ENCODE measurements around the gene STAT3. TPM values are rescaled to one million over a fixed set of nuclear protein-coding genes. Genes with fewer than 3 reads are reported as not detected.

STAT3 gene
- total and polyA plus RNA-seq, 2 of the 13 experiments (the other 11 are each of a cell fraction or from before 2014, with no cell fraction given): 61.8 to 62.4 TPM

DNA sequence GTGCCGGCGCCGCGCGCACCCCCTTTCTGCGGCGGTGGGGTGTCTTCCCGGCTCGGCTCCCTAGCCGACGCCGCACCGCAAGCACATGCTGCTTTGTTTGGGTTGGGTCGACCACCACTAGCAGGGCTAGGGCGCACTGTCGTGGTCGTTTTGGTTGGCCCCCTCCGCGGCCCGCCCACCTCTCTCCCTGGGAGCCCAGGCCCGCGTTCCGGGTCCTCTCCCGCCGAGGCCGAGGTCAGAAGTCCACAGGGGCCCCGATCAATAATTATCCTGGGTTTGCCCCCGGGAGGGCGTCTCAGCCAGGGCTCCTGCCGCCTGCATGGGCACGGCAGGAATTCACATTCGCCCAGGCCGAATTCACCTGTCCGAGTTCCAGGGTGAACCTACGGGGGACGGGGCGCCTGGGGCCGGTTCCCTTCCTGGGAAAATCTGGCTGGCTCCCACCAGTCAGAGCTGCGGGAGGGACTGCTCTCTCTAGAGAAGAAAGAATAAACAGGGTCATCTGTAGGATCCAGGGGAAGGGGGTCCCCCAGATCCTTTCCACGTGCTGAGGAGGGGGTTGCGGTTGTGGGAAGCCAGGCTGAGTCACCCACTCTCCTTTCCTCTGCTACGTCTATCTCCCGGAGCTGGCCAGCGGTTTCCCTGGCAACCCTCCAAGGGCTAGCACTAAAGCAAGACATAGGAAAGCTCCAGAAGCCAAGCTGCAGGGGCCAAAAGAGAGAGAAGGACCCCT lies 111.5 kb downstream of the STAT3 start (continued):
- TF ChIP-seq ZNF510 (CRISPR knock-in tag; IDR thresholded peaks at IDR 0.05; ENCODE audit: low read depth) (peak; percentile 85; the same call in 1 of the 2 replicates), ZNF550 (CRISPR knock-in tag; IDR thresholded peaks at IDR 0.05; ENCODE audit: borderline replicate concordance) (no peak), FOXA3 (CRISPR knock-in tag; IDR thresholded peaks at IDR 0.05) (peak; percentile 43; the same call in 1 of the 2 replicates), SUZ12 (IDR thresholded peaks at IDR 0.05; ENCODE audit: low read depth, low read length) (no peak), GFI1 (CRISPR knock-in tag; IDR thresholded peaks at IDR 0.05; ENCODE audit: borderline replicate concordance) (peak; percentile 62; the same call in 1 of the 2 replicates), ZNF205 (CRISPR knock-in tag; IDR thresholded peaks at IDR 0.05) (no peak), TBX2 (CRISPR knock-in tag; IDR thresholded peaks at IDR 0.05; ENCODE audit: borderline replicate concordance) (peak; percentile 60), KLF13 (CRISPR knock-in tag; IDR thresholded peaks at IDR 0.05) (peak; percentile 82; the same call in 1 of the 2 replicates), JUNB (CRISPR knock-in tag; IDR thresholded peaks at IDR 0.05; ENCODE audit: borderline replicate concordance) (no peak), ZNF20 (CRISPR knock-in tag; IDR thresholded peaks at IDR 0.05) (no peak), HOXA5 (CRISPR knock-in tag; IDR thresholded peaks at IDR 0.05) (peak; percentile 96), MTA3 (CRISPR knock-in tag; IDR thresholded peaks at IDR 0.05) (no peak), SIX1 (CRISPR knock-in tag; IDR thresholded peaks at IDR 0.05; ENCODE audit: borderline replicate concordance) (no peak), TP53 (CRISPR knock-in tag; conservative IDR thresholded peaks at IDR 0.05) (0 out of 2 replicates have a peak, but pooled peaks have one; percentile 54), MIXL1 (CRISPR knock-in tag; IDR thresholded peaks at IDR 0.05) (peak; percentile 73), MED1 (CRISPR knock-in tag; IDR thresholded peaks at IDR 0.05) (peak; percentile 84), MZF1 (CRISPR knock-in tag; IDR thresholded peaks at IDR 0.05; ENCODE audit: borderline replicate concordance) (no peak), ZNF335 (CRISPR knock-in tag; IDR thresholded peaks at IDR 0.05) (no peak), ATAD3A (CRISPR knock-in tag; IDR thresholded peaks at IDR 0.05) (peak; percentile 26; the same call in 1 of the 2 replicates), ZNF24 (IDR thresholded peaks at IDR 0.05) (peak; percentile 31; the same call in 1 of the 2 replicates), ZNF549 (CRISPR knock-in tag; IDR thresholded peaks at IDR 0.05) (no peak), ZFX (CRISPR knock-in tag; IDR thresholded peaks at IDR 0.05; ENCODE audit: low read depth) (peak; percentile 90; the same call in 1 of the 2 replicates), ZNF883 (CRISPR knock-in tag; IDR thresholded peaks at IDR 0.05; ENCODE audit: not compliant biosample characterization) (no peak), ZNF251 (CRISPR knock-in tag; IDR thresholded peaks at IDR 0.05) (no peak), MXI1 (IDR thresholded peaks at IDR 0.05; ENCODE audit: borderline replicate concordance, low read depth, low read length) (no peak), ZSCAN25 (CRISPR knock-in tag; IDR thresholded peaks at IDR 0.05) (peak; percentile 90), LCORL (IDR thresholded peaks at IDR 0.05) (no peak), LCORL (CRISPR knock-in tag; IDR thresholded peaks at IDR 0.05) (peak; percentile 98), ZBTB21 (CRISPR knock-in tag; IDR thresholded peaks at IDR 0.05) (no peak; the same call in 1 of the 2 replicates), MEF2D (CRISPR knock-in tag; IDR thresholded peaks at IDR 0.05) (peak; percentile 84)
- TF ChIP-seq, protein P1, sequence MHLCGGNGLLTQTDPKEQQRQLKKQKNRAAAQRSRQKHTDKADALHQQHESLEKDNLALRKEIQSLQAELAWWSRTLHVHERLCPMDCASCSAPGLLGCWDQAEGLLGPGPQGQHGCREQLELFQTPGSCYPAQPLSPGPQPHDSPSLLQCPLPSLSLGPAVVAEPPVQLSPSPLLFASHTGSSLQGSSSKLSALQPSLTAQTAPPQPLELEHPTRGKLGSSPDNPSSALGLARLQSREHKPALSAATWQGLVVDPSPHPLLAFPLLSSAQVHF (CRISPR knock-in tag; IDR thresholded peaks at IDR 0.05): no peak
- TF ChIP-seq, protein P2, sequence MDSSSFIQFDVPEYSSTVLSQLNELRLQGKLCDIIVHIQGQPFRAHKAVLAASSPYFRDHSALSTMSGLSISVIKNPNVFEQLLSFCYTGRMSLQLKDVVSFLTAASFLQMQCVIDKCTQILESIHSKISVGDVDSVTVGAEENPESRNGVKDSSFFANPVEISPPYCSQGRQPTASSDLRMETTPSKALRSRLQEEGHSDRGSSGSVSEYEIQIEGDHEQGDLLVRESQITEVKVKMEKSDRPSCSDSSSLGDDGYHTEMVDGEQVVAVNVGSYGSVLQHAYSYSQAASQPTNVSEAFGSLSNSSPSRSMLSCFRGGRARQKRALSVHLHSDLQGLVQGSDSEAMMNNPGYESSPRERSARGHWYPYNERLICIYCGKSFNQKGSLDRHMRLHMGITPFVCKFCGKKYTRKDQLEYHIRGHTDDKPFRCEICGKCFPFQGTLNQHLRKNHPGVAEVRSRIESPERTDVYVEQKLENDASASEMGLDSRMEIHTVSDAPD (CRISPR knock-in tag; IDR thresholded peaks at IDR 0.05): peak; percentile 36; the same call in 1 of the 2 replicates
